OCI-LY3 (cell line): ENCODE measurements around the gene BCAT1.

Experiments used
- H2AFZ ChIP-seq: fragments of 200-600, 300-600 bp; shearing (Covaris generic); 2 replicates; pipeline ENCODE4 v1.6.0; 2014; ENCODE audit warnings: antibody characterized with exemption, low read depth, low read length
- H3K27ac ChIP-seq: fragments of 200-600, 300-600 bp; sonication (generic); 2 replicates; pipeline ENCODE4 v1.5.1; 2014; ENCODE audit warnings: mild to moderate bottlenecking, low read length, moderate library complexity, mixed read lengths
- H3K27me3 ChIP-seq: fragments of 200-600, 300-600 bp; sonication (generic); 2 replicates; pipeline ENCODE4 v1.6.1; 2014; ENCODE audit warnings: low read depth, low read length, mixed read lengths
- H3K36me3 ChIP-seq: fragments of 200-600, 300-600 bp; sonication (generic); replicated peaks from 2 replicates; pipeline ENCODE3; 2014; ENCODE audit warnings: low read depth, low read length, mixed read lengths
- H3K4me1 ChIP-seq: fragments of 300-600, 200-600 bp; sonication (generic); 2 replicates; pipeline ENCODE4 v1.6.1; 2014; ENCODE audit warnings: low read length, mixed read lengths
- H3K4me2 ChIP-seq: fragments of 200-600, 300-600 bp; sonication (generic); 2 replicates; pipeline ENCODE4 v1.6.1; 2014; ENCODE audit warnings: low read length, mixed read lengths
- H3K4me3 ChIP-seq: fragments of 300-600, 200-600 bp; sonication (generic); 2 replicates; pipeline ENCODE4 v1.5.1; 2014; ENCODE audit warnings: antibody characterized with exemption, mild to moderate bottlenecking, low read length, moderate library complexity
- H3K79me2 ChIP-seq: fragments of 300-600, 200-600 bp; shearing (Covaris generic); 2 replicates; pipeline ENCODE4 v1.6.1; 2014; ENCODE audit warnings: mild to moderate bottlenecking, low read length, mixed read lengths
- H3K9ac ChIP-seq: fragments of 300-600, 200-600 bp; shearing (Covaris generic); 2 replicates; pipeline ENCODE4 v1.6.0; 2014; ENCODE audit warnings: mild to moderate bottlenecking, low read length, moderate library complexity
- H3K9me3 ChIP-seq: fragments of 200-600, 300-600 bp; shearing (Covaris generic); 2 replicates; pipeline ENCODE4 v1.6.1; 2014; ENCODE audit warnings: low read length, mixed read lengths; ENCODE audit not compliant: insufficient read depth
- H4K20me1 ChIP-seq: fragments of 200-600, 300-600 bp; sonication (generic); 2 replicates; pipeline ENCODE4 v1.6.1; 2016; ENCODE audit warnings: low read length, mixed read lengths; ENCODE audit not compliant: insufficient read depth
- EZH2phosphoT487 ChIP-seq: fragments of 200-600 bp; shearing (Covaris generic); IDR thresholded peaks from 2 replicates; pipeline ENCODE4 v1.6.1; 2018; ENCODE audit warnings: antibody characterized with exemption, mixed run types, low read depth
- TF ChIP-seq, protein P1 (sequence below): fragments of 200-600, 300-600 bp; sonication (generic); IDR thresholded peaks from 2 replicates; pipeline ENCODE4 v1.5.1; 2014; ENCODE audit warnings: antibody characterized with exemption, low read length, low read depth

The BCAT1 gene

DNA sequence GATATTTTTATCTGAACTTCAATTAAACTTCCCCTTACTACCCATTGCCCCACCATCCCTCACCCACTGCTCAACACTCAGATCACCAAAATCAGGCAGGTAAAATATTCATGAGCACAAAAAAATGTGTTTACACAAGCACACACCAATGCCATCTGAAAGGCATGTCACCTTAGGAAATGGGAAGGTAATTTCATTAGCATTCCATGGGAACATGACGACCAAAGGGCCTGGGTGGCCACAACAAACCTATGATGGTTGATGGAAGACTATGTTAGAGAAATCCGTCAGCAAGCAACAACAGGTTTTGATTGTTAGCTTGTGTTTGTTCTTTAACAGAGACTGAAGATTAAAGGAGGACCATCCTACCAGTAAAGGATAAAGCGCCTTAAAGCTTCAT lies 97.6 kb downstream of the BCAT1 start:
- peaks cover 13% of the 10 kb centered on the region; the same call in 1 of the 2 replicates for H3K4me1 ChIP-seq
- H3K4me3 ChIP-seq = no peak overlapping the region
- H3K9ac ChIP-seq = no peak overlapping the region
- peaks cover 29% of the 10 kb centered on the region for H3K36me3 ChIP-seq
- H3K79me2 ChIP-seq = 0 out of 2 replicates have a peak, but pooled peaks cover 3% of the 10 kb centered on the region
- no peak overlapping the region for H3K4me2 ChIP-seq
- H2AFZ ChIP-seq = no peak overlapping the region
- H3K27me3 ChIP-seq = no peaks in the 10 kb centered on the region
- H3K27ac ChIP-seq = no peak overlapping the region
- no peak for TF ChIP-seq EZH2phosphoT487
- TF ChIP-seq, protein P1, sequence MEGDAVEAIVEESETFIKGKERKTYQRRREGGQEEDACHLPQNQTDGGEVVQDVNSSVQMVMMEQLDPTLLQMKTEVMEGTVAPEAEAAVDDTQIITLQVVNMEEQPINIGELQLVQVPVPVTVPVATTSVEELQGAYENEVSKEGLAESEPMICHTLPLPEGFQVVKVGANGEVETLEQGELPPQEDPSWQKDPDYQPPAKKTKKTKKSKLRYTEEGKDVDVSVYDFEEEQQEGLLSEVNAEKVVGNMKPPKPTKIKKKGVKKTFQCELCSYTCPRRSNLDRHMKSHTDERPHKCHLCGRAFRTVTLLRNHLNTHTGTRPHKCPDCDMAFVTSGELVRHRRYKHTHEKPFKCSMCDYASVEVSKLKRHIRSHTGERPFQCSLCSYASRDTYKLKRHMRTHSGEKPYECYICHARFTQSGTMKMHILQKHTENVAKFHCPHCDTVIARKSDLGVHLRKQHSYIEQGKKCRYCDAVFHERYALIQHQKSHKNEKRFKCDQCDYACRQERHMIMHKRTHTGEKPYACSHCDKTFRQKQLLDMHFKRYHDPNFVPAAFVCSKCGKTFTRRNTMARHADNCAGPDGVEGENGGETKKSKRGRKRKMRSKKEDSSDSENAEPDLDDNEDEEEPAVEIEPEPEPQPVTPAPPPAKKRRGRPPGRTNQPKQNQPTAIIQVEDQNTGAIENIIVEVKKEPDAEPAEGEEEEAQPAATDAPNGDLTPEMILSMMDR = no peak
- H4K20me1 ChIP-seq = 0 out of 2 replicates have a peak, but pooled peaks cover 5% of the 10 kb centered on the region
- H3K9me3 ChIP-seq = no peaks in the 10 kb centered on the region

DNA sequence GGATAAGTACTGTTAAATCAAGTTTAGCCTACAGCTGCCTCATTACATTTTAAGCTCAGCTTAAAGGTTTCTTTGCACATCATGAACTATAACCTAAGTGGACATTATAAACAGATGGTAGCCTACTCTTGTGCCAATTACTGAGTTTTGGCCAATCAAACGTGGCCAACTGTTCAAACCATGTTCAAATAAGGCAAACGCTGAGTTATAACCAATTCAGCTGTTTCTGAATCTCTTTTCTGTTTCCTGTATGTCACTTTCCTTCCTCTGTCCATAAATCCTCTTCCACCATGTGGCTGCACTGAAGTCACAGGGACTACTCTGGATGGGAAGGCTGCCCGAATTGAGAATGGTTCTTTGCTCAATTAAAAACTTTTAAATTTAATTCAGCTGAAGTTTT lies 98.4 kb downstream of the BCAT1 start:
- Histone ChIP-seq H3K4me3 (no peak overlapping the region), H2AFZ (no peak overlapping the region), H3K27ac (no peak overlapping the region), H3K9me3 (no peaks in the 10 kb centered on the region), H3K9ac (no peak overlapping the region), H3K4me2 (no peak overlapping the region), H3K4me1 (peaks cover 13% of the 10 kb centered on the region; the same call in 1 of the 2 replicates), H3K36me3 (peaks cover 23% of the 10 kb centered on the region), H4K20me1 (0 out of 2 replicates have a peak, but pooled peaks cover 5% of the 10 kb centered on the region), H3K27me3 (no peaks in the 10 kb centered on the region), H3K79me2 (0 out of 2 replicates have a peak, but pooled peaks cover 3% of the 10 kb centered on the region)
- no peak for TF ChIP-seq EZH2phosphoT487

DNA sequence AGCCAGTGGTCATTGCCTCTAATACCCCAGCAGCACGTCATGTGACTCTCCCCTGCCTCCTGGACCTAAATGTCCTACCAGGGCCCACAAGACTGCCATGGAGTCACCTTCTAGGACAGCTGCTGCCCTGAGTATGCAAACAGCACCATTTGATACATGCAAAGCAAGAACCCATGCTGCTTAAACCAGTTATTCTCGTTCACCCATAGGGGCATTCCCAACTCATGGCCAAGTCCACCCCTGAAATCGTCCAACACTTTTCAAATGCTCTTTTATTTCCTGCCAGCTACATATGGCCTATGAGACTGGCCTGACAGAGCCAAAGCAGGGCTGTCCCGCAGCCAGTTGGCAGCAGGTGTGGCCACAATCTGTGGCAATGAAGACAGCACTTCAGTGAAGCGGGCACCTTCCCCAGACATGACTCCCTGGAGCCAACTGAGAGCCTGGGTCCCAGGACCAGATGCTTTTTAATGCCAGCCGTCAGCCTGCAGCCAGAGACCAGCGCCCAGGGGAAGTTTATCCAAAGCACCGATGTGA lies 99.9 kb downstream of the BCAT1 start:
- no peak for TF ChIP-seq EZH2phosphoT487
- TF ChIP-seq, protein P1 = no peak
- no peak overlapping the region for H2AFZ ChIP-seq
- H4K20me1 ChIP-seq = 0 out of 2 replicates have a peak, but pooled peaks cover 5% of the 10 kb centered on the region
- H3K9ac ChIP-seq = no peak overlapping the region
- no peak overlapping the region for H3K27ac ChIP-seq
- no peaks in the 10 kb centered on the region for H3K9me3 ChIP-seq
- no peaks in the 10 kb centered on the region for H3K27me3 ChIP-seq
- H3K4me1 ChIP-seq = peaks cover 13% of the 10 kb centered on the region; the same call in 1 of the 2 replicates
- H3K36me3 ChIP-seq = peaks cover 23% of the 10 kb centered on the region
- no peak overlapping the region for H3K4me3 ChIP-seq
- 0 out of 2 replicates have a peak, but pooled peaks cover 3% of the 10 kb centered on the region for H3K79me2 ChIP-seq
- H3K4me2 ChIP-seq = no peak overlapping the region

DNA sequence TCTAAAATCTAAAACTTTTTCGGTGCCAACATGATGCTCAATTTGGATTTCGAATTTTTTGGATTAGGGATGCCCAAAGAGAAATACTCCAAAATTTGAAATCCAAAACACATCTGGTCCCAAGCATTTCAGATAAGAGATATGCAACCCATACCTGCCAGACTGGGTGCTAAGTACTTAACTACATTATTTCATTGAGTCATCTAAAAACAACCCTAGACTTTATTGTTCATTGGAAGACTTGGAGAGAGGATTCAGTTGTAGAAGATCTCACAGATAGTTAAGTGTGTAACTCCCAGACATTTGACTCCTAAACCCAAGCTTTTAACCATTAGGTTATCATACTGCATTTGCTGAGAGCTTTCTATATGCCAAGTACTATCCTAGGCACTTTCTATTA lies 102.2 kb downstream of the BCAT1 start:
- Histone ChIP-seq H3K79me2 (0 out of 2 replicates have a peak, but pooled peaks cover 3% of the 10 kb centered on the region), H3K27me3 (no peaks in the 10 kb centered on the region), H3K9ac (no peak overlapping the region), H4K20me1 (no peaks in the 10 kb centered on the region), H3K9me3 (no peaks in the 10 kb centered on the region), H3K36me3 (peaks cover 22% of the 10 kb centered on the region), H3K4me2 (no peak overlapping the region), H3K4me3 (no peak overlapping the region), H3K4me1 (0 out of 2 replicates have a peak, but pooled peaks cover 1% of the 10 kb centered on the region), H3K27ac (no peak overlapping the region), H2AFZ (no peak overlapping the region)
- TF ChIP-seq EZH2phosphoT487 = no peak
- TF ChIP-seq, protein P1 = no peak
